ENCODE results near the gene FXR1. TPM values are rescaled to one million over a fixed set of nuclear protein-coding genes. Genes with fewer than 3 reads are reported as not detected.

The FXR1 gene
- total RNA-seq, result 76.9 and 89.3 TPM in 2 replicates

GRCh38 chr3:180912304-180913296 lies at the start of gene FXR1:
TSS of gene FXR1 (plus strand) at chr3:180912670. CDS start at chr3:180912686, 16 bp downstream.

GRCh38 chr3:180989291-180990163 lies 77.1 kb downstream of the FXR1 start, which contains the start of gene DNAJC19:
TSS of gene DNAJC19 (minus strand) at chr3:180989736. CDS start at chr3:180989602, 134 bp downstream.

Other genes starting within 250 kb of the FXR1 start
- gene CCDC39, start 233.2 kb upstream of the FXR1 start, total RNA-seq, result 0.04 TPM in 1 of 2 replicates, not detected in the other
- 21.9 and 28.2 TPM in 2 replicates for gene DNAJC19, start 77.1 kb downstream of the FXR1 start, total RNA-seq